CD14-positive monocyte (primary cell): Measurements from ENCODE around the gene FBN1. TPM values are rescaled to one million over a fixed set of nuclear protein-coding genes. Genes with fewer than 3 reads are reported as not detected.

ENCODE experiments used
- DNase-seq, 3 donors: peaks; one replicate each; pipeline ENCODE4 v3.0.0-alpha.2; 2011 to 2022
- H2AFZ ChIP-seq: 2 replicates; pipeline ENCODE4 v1.6.0; 2012; ENCODE audit warnings: mild to moderate bottlenecking, low read depth, low read length, inconsistent platforms; ENCODE audit not compliant: insufficient read depth, poor library complexity, severe bottlenecking
- H3K27ac ChIP-seq, 2 donors: 1 replicate in 1 of 2; 2 replicates in 1 of 2; pipeline ENCODE4 v1.5.1; 2012 to 2013; ENCODE audit warnings: low read length in 2 of 2, control low read depth in 1 of 2, inconsistent platforms in 1 of 2, low read depth in 1 of 2, mild to moderate bottlenecking in 1 of 2
- H3K27me3 ChIP-seq, 2 donors: one replicate each; pipeline versions ENCODE4 v1.6.0 to v1.6.1; 2011 to 2013; ENCODE audit warnings: low read length in 2 of 2; ENCODE audit not compliant: control insufficient read depth in 2 of 2, insufficient read depth in 2 of 2
- H3K36me3 ChIP-seq, 2 donors: replicated peaks in 1 of 2; 1 replicate in 1 of 2; 2 replicates in 1 of 2; pipeline versions ENCODE4 v1.5.1 to v1.6.1; 2012 to 2013; ENCODE audit warnings: low read length in 2 of 2, control low read depth in 1 of 2, inconsistent platforms in 1 of 2, mild to moderate bottlenecking in 1 of 2; ENCODE audit not compliant: insufficient read depth in 2 of 2, control insufficient read depth in 1 of 2
- H3K4me1 ChIP-seq, 2 donors: 1 replicate in 1 of 2; 2 replicates in 1 of 2; pipeline versions ENCODE4 v1.5.1 to v1.6.1; 2012 to 2013; ENCODE audit warnings: low read length in 2 of 2, control low read depth in 1 of 2, inconsistent platforms in 1 of 2, mild to moderate bottlenecking in 1 of 2, moderate library complexity in 1 of 2; ENCODE audit not compliant: insufficient read depth in 2 of 2, control insufficient read depth in 1 of 2
- H3K4me2 ChIP-seq: replicated peaks from 2 replicates; pipeline ENCODE3; 2012; ENCODE audit warnings: low read length, moderate library complexity, mild to moderate bottlenecking; ENCODE audit not compliant: poor library complexity, severe bottlenecking; ENCODE audit errors: extremely low read depth
- H3K4me3 ChIP-seq, 3 experiments: fragments of 200-600 bp in 1 of 3; sonication (generic) in 1 of 3; replicated peaks in 1 of 3; 1 replicate in 2 of 3; 2 replicates in 1 of 3; pipeline ENCODE4 v1.5.1; 2011 to 2013; ENCODE audit warnings: low read length in 3 of 3, mild to moderate bottlenecking in 3 of 3, control low read depth in 2 of 3, low read depth in 2 of 3, inconsistent platforms in 1 of 3, moderate library complexity in 1 of 3
- H3K79me2 ChIP-seq: 2 replicates; pipeline ENCODE4 v1.6.0; 2012; ENCODE audit warnings: mild to moderate bottlenecking, control low read depth, inconsistent platforms, low read length, moderate library complexity; ENCODE audit not compliant: insufficient read depth
- H3K9ac ChIP-seq: 2 replicates; pipeline ENCODE4 v1.6.0; 2017; ENCODE audit warnings: low read length, mild to moderate bottlenecking; ENCODE audit not compliant: insufficient read depth, poor library complexity, severe bottlenecking
- H3K9me3 ChIP-seq, 2 donors: replicated peaks in 1 of 2; 1 replicate in 1 of 2; 2 replicates in 1 of 2; pipeline versions ENCODE4 v1.5.1 to v1.6.1; 2012 to 2013; ENCODE audit warnings: low read length in 2 of 2, control low read depth in 1 of 2; ENCODE audit not compliant: control insufficient read depth in 1 of 2, insufficient read depth in 1 of 2
- H4K20me1 ChIP-seq: 2 replicates; pipeline ENCODE4 v1.6.0; 2012; ENCODE audit warnings: mild to moderate bottlenecking, low read length, control low read depth, moderate library complexity; ENCODE audit not compliant: insufficient read depth
- H3K27ac Mint-ChIP-seq, 7 donors: one replicate each; pipeline ENCODE4 v1.8.0; 2020; ENCODE audit warnings: mild to moderate bottlenecking in 7 of 7, mixed read lengths in 7 of 7, moderate library complexity in 6 of 7, inconsistent platforms in 2 of 7
- H3K27me3 Mint-ChIP-seq, 3 donors: one replicate each; pipeline ENCODE4 v1.8.0; 2021 to 2022; ENCODE audit warnings: low read depth in 3 of 3, mild to moderate bottlenecking in 3 of 3, mixed read lengths in 3 of 3, moderate library complexity in 3 of 3, inconsistent platforms in 1 of 3
- H3K36me3 Mint-ChIP-seq, 2 donors: one replicate each; pipeline ENCODE4 v1.8.0; 2020; ENCODE audit warnings: mixed read lengths in 2 of 2, inconsistent platforms in 1 of 2, mild to moderate bottlenecking in 1 of 2
- H3K4me1 Mint-ChIP-seq: one replicate; pipeline ENCODE4 v1.8.0; 2020; ENCODE audit warnings: mild to moderate bottlenecking, mixed read lengths
- H3K4me3 Mint-ChIP-seq, 2 donors: one replicate each; pipeline ENCODE4 v1.8.0; 2020; ENCODE audit warnings: mild to moderate bottlenecking in 2 of 2, mixed read lengths in 2 of 2, moderate library complexity in 1 of 2
- H3K9me3 Mint-ChIP-seq, 7 donors: one replicate each; pipeline ENCODE4 v1.8.0; 2020 to 2022; ENCODE audit warnings: mixed read lengths in 7 of 7, mild to moderate bottlenecking in 6 of 7, moderate library complexity in 6 of 7, inconsistent platforms in 2 of 7
- CTCF ChIP-seq: fragments of 200-600 bp; IDR thresholded peaks from one replicate; pipeline ENCODE4 v1.8.0; 2022; ENCODE audit warnings: antibody characterized with exemption, mild to moderate bottlenecking
- WGBS: methylation state at CpG from one replicate; pipeline ENCODE4 v1.1.5; 2013; ENCODE audit warnings: missing lambda C conversion rate; ENCODE audit not compliant: insufficient coverage; 5-methylcytosine and 5-hydroxymethylcytosine counted together
- intact Hi-C, 2 donors: fragments of 100-400 bp; cut with micrococcal nuclease; formaldehyde crosslinking; loops; one replicate each; pipeline versions ENCODE4 v1.15.0 to v1.15.1; 2023
- polyA plus RNA-seq, 3 donors: library from polyadenylated mRNA; depleted of rRNA in 1 of 3; unstranded in 2 of 3; stranded (reverse) in 1 of 3; fragments of 300-500 nt in 2 of 3; fragments of >200 nt in 1 of 3; fragmentation: Illumina TruSeq in 2 of 3; gene quantifications; 1 replicate in 2 of 3; 2 replicates in 1 of 3; pipeline ENCODE4 v1.2.3, GENCODE V29; 2012 to 2021

The FBN1 gene
- polyA plus RNA-seq, 3 donors = 0.29 TPM; not detected in 2

- Mint-ChIP-seq H3K36me3 (no peaks in the 10 kb centered on the region), H3K9me3 (no peaks in the 10 kb centered on the region), H3K27ac (no peak overlapping the region), H3K4me3 (no peak overlapping the region), H3K4me1 (no peaks in the 10 kb centered on the region), H3K27me3 (no peaks in the 10 kb centered on the region)
- H3K79me2 ChIP-seq = no peaks in the 10 kb centered on the region
- no peak for TF ChIP-seq CTCF
- intact Hi-C loops = no loop called here
- H3K36me3 ChIP-seq = no peaks in the 10 kb centered on the region
- H3K4me3 ChIP-seq = no peak overlapping the region
- no peak for DNase-seq
- H3K9me3 ChIP-seq = no peaks in the 10 kb centered on the region
- no peak overlapping the region for H2AFZ ChIP-seq
- H3K27me3 ChIP-seq = no peaks in the 10 kb centered on the region
- H4K20me1 ChIP-seq = no peaks in the 10 kb centered on the region
- WGBS = no CpG with 5 or more reads among the region's 2 CpGs
- no peak overlapping the region for H3K4me2 ChIP-seq
- no peak overlapping the region for H3K9ac ChIP-seq
- H3K27ac ChIP-seq = no peak overlapping the region
- H3K4me1 ChIP-seq = no peaks in the 10 kb centered on the region
These were observed 16.7 kb downstream of the FBN1 start for GRCh38 chr15:48628832-48629231.

DNA sequence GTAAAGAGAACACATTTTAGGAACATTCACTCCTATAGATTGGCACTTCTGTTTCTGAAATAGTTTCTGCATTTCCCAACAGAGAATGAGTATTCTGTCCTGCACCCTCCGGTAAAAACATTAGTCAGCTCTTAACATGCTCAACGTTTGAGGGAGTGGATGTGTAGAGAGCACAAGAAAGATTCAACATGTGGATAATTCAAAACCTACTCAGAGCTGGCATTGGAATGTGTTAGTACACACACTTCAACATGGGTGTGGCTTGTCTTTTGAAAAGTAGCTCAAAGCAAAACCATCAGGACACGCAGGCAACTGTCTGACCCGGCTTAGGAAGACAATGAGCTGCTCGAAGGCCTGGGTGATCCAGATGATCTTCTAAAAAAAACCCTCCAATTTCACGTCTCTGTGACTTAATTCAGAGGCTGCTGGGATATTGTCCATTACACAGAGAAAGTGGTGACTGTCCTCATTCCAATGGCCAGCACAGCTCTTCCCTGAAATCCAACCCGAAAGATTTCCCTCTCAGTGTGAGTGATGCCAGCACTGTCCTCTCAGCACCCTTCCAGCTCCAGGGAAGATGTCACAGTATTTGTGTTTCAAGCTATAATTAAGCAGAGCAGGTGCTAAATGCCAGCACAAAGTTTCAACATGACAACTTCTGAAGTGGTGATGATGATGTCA, 18.1 kb downstream of the FBN1 start:
- Mint-ChIP-seq H3K9me3 (no peaks in the 10 kb centered on the region), H3K4me3 (no peak overlapping the region), H3K4me1 (no peaks in the 10 kb centered on the region), H3K36me3 (no peaks in the 10 kb centered on the region), H3K27ac (no peak overlapping the region), H3K27me3 (no peaks in the 10 kb centered on the region)
- no peak for TF ChIP-seq CTCF
- Histone ChIP-seq H3K9me3 (no peaks in the 10 kb centered on the region), H2AFZ (no peak overlapping the region), H3K4me2 (no peak overlapping the region), H3K79me2 (no peaks in the 10 kb centered on the region), H3K4me3 (no peak overlapping the region), H3K27ac (no peak overlapping the region), H3K27me3 (no peaks in the 10 kb centered on the region), H3K4me1 (no peaks in the 10 kb centered on the region), H3K9ac (no peak overlapping the region), H3K36me3 (no peaks in the 10 kb centered on the region), H4K20me1 (no peaks in the 10 kb centered on the region)
- 100% methylated on average over 2 of the region's 7 CpGs for WGBS
- intact Hi-C loops = no loop called here
- DNase-seq = no peak
